DMS114 treated with DMSO at 0.1 percent for 48 hours (cell line): ENCODE measurements around the gene SOX10.

ENCODE experiments used
- DNase-seq: peaks from one replicate; lab custom pipeline; 2025; ENCODE audit not compliant: unreplicated experiment; lab: John Stamatoyannopoulos, UW

Gene SOX10

GRCh38 chr22:37931893-37932389, 52.4 kb downstream of the SOX10 start:
- DNase-seq = no peak

- DNase-seq = no peak
Measured at GRCh38 chr22:37930952-37931440, 53.4 kb downstream of the SOX10 start.

GRCh38 chr22:37930270-37930951, 53.9 kb downstream of the SOX10 start:
- DNase-seq = no peak

- DNase-seq = no peak
Measured at GRCh38 chr22:37929390-37929789, 55.0 kb downstream of the SOX10 start.

GRCh38 chr22:37927637-37927936, 56.8 kb downstream of the SOX10 start:
- no peak for DNase-seq

GRCh38 chr22:37926771-37927636, 57.4 kb downstream of the SOX10 start:
- DNase-seq = no peak

GRCh38 chr22:37926358-37926757, 58.0 kb downstream of the SOX10 start:
- DNase-seq = no peak

- DNase-seq = no peak
Measured at GRCh38 chr22:37925767-37926166, 58.6 kb downstream of the SOX10 start.

GRCh38 chr22:37925330-37925729, 59.0 kb downstream of the SOX10 start:
- no peak for DNase-seq

- DNase-seq = no peak
Measured at GRCh38 chr22:37924386-37925065, 59.8 kb downstream of the SOX10 start.

- no peak for DNase-seq
Measured at GRCh38 chr22:37923927-37924326, 60.4 kb downstream of the SOX10 start.
